SU-DHL-6 (cell line): ENCODE data around the gene MAGEA1.

Experiments used
- H2AFZ ChIP-seq: fragments of 200-600 bp; sonication (generic); 2 replicates; pipeline ENCODE4 v1.6.1; 2014; ENCODE audit warnings: low read depth, mild to moderate bottlenecking, moderate library complexity, mixed read lengths, antibody characterized with exemption, low read length; ENCODE audit not compliant: severe bottlenecking
- H3F3A ChIP-seq: fragments of 200-600 bp; shearing (Covaris generic); 2 replicates; pipeline ENCODE4 v1.6.0; 2016; ENCODE audit warnings: antibody characterized with exemption, mild to moderate bottlenecking; ENCODE audit not compliant: insufficient read depth
- H3K27ac ChIP-seq: fragments of 200-600 bp; sonication (generic); 2 replicates; pipeline ENCODE4 v1.5.1; 2016; ENCODE audit warnings: low read depth, mild to moderate bottlenecking, low read length, moderate library complexity, mixed read lengths
- H3K27me3 ChIP-seq: fragments of 200-600 bp; sonication (generic), shearing (Covaris generic); 2 replicates; pipeline ENCODE4 v1.6.0; 2014; ENCODE audit warnings: mild to moderate bottlenecking, low read length
- H3K36me3 ChIP-seq: fragments of 200-600 bp; sonication (generic); 2 replicates; pipeline ENCODE4 v1.6.1; 2014; ENCODE audit warnings: mild to moderate bottlenecking, low read length, mixed read lengths
- H3K4me2 ChIP-seq: fragments of 300-600, 200-600 bp; shearing (Covaris generic), sonication (generic); 2 replicates; pipeline ENCODE4 v1.6.0; 2014; ENCODE audit warnings: low read length, low read depth, mild to moderate bottlenecking; ENCODE audit not compliant: poor library complexity, severe bottlenecking
- H3K4me3 ChIP-seq: fragments of 200-600 bp; sonication (generic); 2 replicates; pipeline ENCODE4 v1.5.1; 2014; ENCODE audit warnings: antibody characterized with exemption, low read length, mild to moderate bottlenecking, mixed read lengths; ENCODE audit not compliant: insufficient read depth, poor library complexity, severe bottlenecking
- H3K79me2 ChIP-seq: fragments of 200-600 bp; sonication (generic); 2 replicates; pipeline ENCODE4 v1.6.1; 2014; ENCODE audit warnings: mild to moderate bottlenecking, low read length, moderate library complexity; ENCODE audit not compliant: insufficient read depth
- H3K9ac ChIP-seq: fragments of 200-600 bp; sonication (generic); 2 replicates; pipeline ENCODE4 v1.7.0; 2014; ENCODE audit warnings: mild to moderate bottlenecking, low read length
- H3K9me2 ChIP-seq: fragments of 200-600 bp; sonication (generic); replicated peaks from 2 replicates; pipeline ENCODE4 v1.6.1; 2014; ENCODE audit warnings: low read length; ENCODE audit not compliant: insufficient read depth
- H3K9me3 ChIP-seq: fragments of 200-600 bp; sonication (generic); 2 replicates; pipeline ENCODE4 v1.6.1; 2014; ENCODE audit warnings: low read length, mixed read lengths; ENCODE audit not compliant: insufficient read depth
- H4K20me1 ChIP-seq: fragments of 200-600 bp; sonication (generic); 2 replicates; pipeline ENCODE4 v1.6.1; 2014; ENCODE audit warnings: low read depth, mild to moderate bottlenecking, antibody characterized with exemption, low read length, moderate library complexity, mixed read lengths
- CTCF ChIP-seq: fragments of 200-600 bp; sonication (generic); IDR thresholded peaks from one replicate; pipeline ENCODE4 v1.5.1; 2017; ENCODE audit warnings: antibody characterized with exemption, mild to moderate bottlenecking, low read length, moderate library complexity; ENCODE audit not compliant: insufficient read depth, poor library complexity, severe bottlenecking
- EZH2phosphoT487 ChIP-seq: fragments of 200-600 bp; sonication (generic), shearing (Covaris generic); conservative IDR thresholded peaks from 2 replicates; pipeline ENCODE4 v1.6.1; 2018; ENCODE audit warnings: mild to moderate bottlenecking, antibody characterized with exemption, low read length, moderate library complexity, mixed read lengths

The MAGEA1 gene

GRCh38 chrX:153181822-153182221 is 2.7 kb downstream of the MAGEA1 start:
- Histone ChIP-seq H3K36me3 (no peaks in the 10 kb centered on the region), H3K9me3 (no peaks in the 10 kb centered on the region), H4K20me1 (no peaks in the 10 kb centered on the region), H3K79me2 (no peaks in the 10 kb centered on the region), H3K4me3 (no peak overlapping the region), H3K4me2 (no peak overlapping the region), H3K9me2 (no peaks in the 10 kb centered on the region), H3F3A (no peaks in the 10 kb centered on the region), H2AFZ (no peak overlapping the region), H3K27ac (no peak overlapping the region), H3K9ac (no peak overlapping the region), H3K27me3 (no peaks in the 10 kb centered on the region)
- TF ChIP-seq EZH2phosphoT487 (no peak), CTCF (no peak)

GRCh38 chrX:153184787-153185186 is 5.7 kb downstream of the MAGEA1 start:
- no peaks in the 10 kb centered on the region for H3K27me3 ChIP-seq
- no peaks in the 10 kb centered on the region for H3K9me2 ChIP-seq
- no peaks in the 10 kb centered on the region for H4K20me1 ChIP-seq
- no peaks in the 10 kb centered on the region for H3K9me3 ChIP-seq
- H3F3A ChIP-seq = no peaks in the 10 kb centered on the region
- H3K27ac ChIP-seq = no peak overlapping the region
- H3K9ac ChIP-seq = no peak overlapping the region
- no peak overlapping the region for H2AFZ ChIP-seq
- TF ChIP-seq EZH2phosphoT487 (no peak), CTCF (no peak)
- H3K4me2 ChIP-seq = no peak overlapping the region
- no peaks in the 10 kb centered on the region for H3K36me3 ChIP-seq
- no peaks in the 10 kb centered on the region for H3K79me2 ChIP-seq
- no peak overlapping the region for H3K4me3 ChIP-seq

- H3K4me3 ChIP-seq = no peak overlapping the region
- TF ChIP-seq CTCF (no peak), EZH2phosphoT487 (no peak)
- no peak overlapping the region for H3K9ac ChIP-seq
- no peaks in the 10 kb centered on the region for H3F3A ChIP-seq
- H3K27ac ChIP-seq = no peak overlapping the region
- H3K27me3 ChIP-seq = no peaks in the 10 kb centered on the region
- no peaks in the 10 kb centered on the region for H4K20me1 ChIP-seq
- no peak overlapping the region for H2AFZ ChIP-seq
- no peaks in the 10 kb centered on the region for H3K9me3 ChIP-seq
- no peak overlapping the region for H3K4me2 ChIP-seq
- H3K9me2 ChIP-seq = no peaks in the 10 kb centered on the region
- H3K79me2 ChIP-seq = no peaks in the 10 kb centered on the region
- no peaks in the 10 kb centered on the region for H3K36me3 ChIP-seq
These were observed 11.3 kb downstream of the MAGEA1 start for GRCh38 chrX:153190381-153190780.

GRCh38 chrX:153200462-153200861 is 21.4 kb downstream of the MAGEA1 start:
- Histone ChIP-seq H3K79me2 (no peaks in the 10 kb centered on the region), H4K20me1 (no peaks in the 10 kb centered on the region), H3F3A (no peaks in the 10 kb centered on the region), H3K36me3 (no peaks in the 10 kb centered on the region), H3K27me3 (no peaks in the 10 kb centered on the region), H2AFZ (no peak overlapping the region), H3K9me3 (no peaks in the 10 kb centered on the region), H3K27ac (no peak overlapping the region), H3K4me3 (no peak overlapping the region), H3K4me2 (no peak overlapping the region), H3K9ac (no peak overlapping the region), H3K9me2 (no peaks in the 10 kb centered on the region)
- TF ChIP-seq CTCF = no peak
- no peak for TF ChIP-seq EZH2phosphoT487
